GM12878 (cell line): ENCODE measurements around the gene VASP. TPM values are rescaled to one million over a fixed set of nuclear protein-coding genes. Genes with fewer than 3 reads are reported as not detected.

ENCODE experiments used
- ATF7 ChIP-seq: fragments of 450-650 bp; IDR thresholded peaks from 2 replicates; pipeline ENCODE4 v1.6.1; 2016; ENCODE audit warnings: low read depth, mild to moderate bottlenecking
- BRCA1 ChIP-seq: IDR thresholded peaks from 2 replicates; pipeline ENCODE4 v1.6.1; 2011; ENCODE audit warnings: low read depth, low read length, improper control_type of control experiment
- CEBPZ ChIP-seq: fragments of 150-350 bp; IDR thresholded peaks from 2 replicates; pipeline ENCODE4 v1.6.1; 2016; ENCODE audit warnings: low read depth, low read length
- CHD2 ChIP-seq: IDR thresholded peaks from 2 replicates; pipeline ENCODE4 v1.6.1; 2011; ENCODE audit warnings: low read depth, low read length, improper control_type of control experiment, borderline replicate concordance
- CREM ChIP-seq: IDR thresholded peaks from 2 replicates; pipeline ENCODE4 v1.6.1; 2014; ENCODE audit warnings: antibody characterized with exemption, low read depth
- CTCF ChIP-seq, 3 experiments: IDR thresholded peaks in 2 of 3; conservative IDR thresholded peaks in 1 of 3; 2 replicates each; pipeline ENCODE4 v1.5.1; 2011; ENCODE audit warnings: low read depth in 3 of 3, low read length in 3 of 3, mild to moderate bottlenecking in 3 of 3, control low read depth in 2 of 3, moderate library complexity in 2 of 3, inconsistent platforms in 1 of 3, mixed read lengths in 1 of 3; ENCODE audit not compliant: control insufficient read depth in 2 of 3, insufficient read depth in 1 of 3; ENCODE audit errors: extremely low read depth in 1 of 3
- EED ChIP-seq: sonication (generic); IDR thresholded peaks from 2 replicates; pipeline ENCODE4 v1.6.1; 2016; ENCODE audit warnings: antibody characterized with exemption, low read depth
- EGR1 ChIP-seq, 2 experiments: IDR thresholded peaks; 1 replicate in 1 of 2; 2 replicates in 1 of 2; pipeline ENCODE4 v1.6.1; 2011 to 2012; ENCODE audit warnings: low read depth in 2 of 2, low read length in 2 of 2, borderline replicate concordance in 1 of 2, mild to moderate bottlenecking in 1 of 2, moderate library complexity in 1 of 2
- ETV6 ChIP-seq, 2 experiments: fragments of 450-650 bp in 1 of 2; IDR thresholded peaks in 1 of 2; conservative IDR thresholded peaks in 1 of 2; 2 replicates each; pipeline ENCODE4 v1.6.1; 2014; ENCODE audit warnings: antibody characterized with exemption in 1 of 2, borderline replicate concordance in 1 of 2, low read depth in 1 of 2, mild to moderate bottlenecking in 1 of 2, moderate library complexity in 1 of 2
- GABPA ChIP-seq: IDR thresholded peaks from 2 replicates; pipeline ENCODE4 v1.6.1; 2014; ENCODE audit warnings: antibody characterized with exemption, low read depth, mild to moderate bottlenecking, inconsistent platforms
- JUND ChIP-seq: IDR thresholded peaks from 2 replicates; pipeline ENCODE4 v1.6.1; 2012; ENCODE audit warnings: low read depth, mild to moderate bottlenecking, low read length, improper control_type of control experiment, moderate library complexity
- MXI1 ChIP-seq: fragments of 150-350 bp; IDR thresholded peaks from 2 replicates; pipeline ENCODE4 v1.6.1; 2011; ENCODE audit warnings: low read depth, mild to moderate bottlenecking, inconsistent platforms, low read length, improper control_type of control experiment
- NFYB ChIP-seq: IDR thresholded peaks from 2 replicates; pipeline ENCODE4 v1.6.1; 2011; ENCODE audit warnings: low read depth, mild to moderate bottlenecking, low read length, improper control_type of control experiment, moderate library complexity; ENCODE audit not compliant: insufficient read depth
- NR2F1 ChIP-seq: fragments of 450-650 bp; conservative IDR thresholded peaks from 2 replicates; pipeline ENCODE4 v1.6.1; 2017; ENCODE audit warnings: mild to moderate bottlenecking
- PAX5 ChIP-seq: IDR thresholded peaks from 2 replicates; pipeline ENCODE4 v1.6.1; 2011; ENCODE audit warnings: low read depth, low read length, borderline replicate concordance
- POU2F2 ChIP-seq: IDR thresholded peaks from 3 replicates; pipeline ENCODE4 v1.6.1; 2011; ENCODE audit warnings: low read depth, mild to moderate bottlenecking, low read length, borderline replicate concordance
- RFX5 ChIP-seq: IDR thresholded peaks from 2 replicates; pipeline ENCODE4 v1.6.1; 2011; ENCODE audit warnings: low read depth, low read length, improper control_type of control experiment
- SIN3A ChIP-seq: IDR thresholded peaks from 2 replicates; pipeline ENCODE4 v1.6.1; 2012; ENCODE audit warnings: low read depth, low read length, improper control_type of control experiment
- SKIL ChIP-seq: fragments of 450-650 bp; IDR thresholded peaks from 2 replicates; pipeline ENCODE4 v1.6.1; 2017; ENCODE audit warnings: mild to moderate bottlenecking, low read depth, inconsistent platforms; ENCODE audit not compliant: poor library complexity, severe bottlenecking
- SMC3 ChIP-seq: IDR thresholded peaks from 2 replicates; pipeline ENCODE4 v1.6.1; 2011; ENCODE audit warnings: low read length, improper control_type of control experiment, borderline replicate concordance
- SRF ChIP-seq, 2 experiments: IDR thresholded peaks; 2 replicates each; pipeline ENCODE4 v1.6.1; 2011; ENCODE audit warnings: low read depth in 2 of 2, low read length in 2 of 2, mild to moderate bottlenecking in 1 of 2, moderate library complexity in 1 of 2
- TBL1XR1 ChIP-seq: IDR thresholded peaks from 2 replicates; pipeline ENCODE4 v1.6.1; 2012; ENCODE audit warnings: low read depth, low read length, improper control_type of control experiment
- ZBED1 ChIP-seq: IDR thresholded peaks from 2 replicates; pipeline ENCODE4 v1.6.1; 2016; ENCODE audit warnings: borderline replicate concordance
- polyA plus RNA-seq, 11 experiments: library from polyadenylated mRNA; depleted of rRNA in 4 of 11; unstranded in 6 of 11; stranded (reverse) in 5 of 11; fragments of >200 nt; fragmentation: Nextera tagmentation in 4 of 11; fragmentation: Illumina TruSeq in 1 of 11; extraction: Ambion mirVana in 4 of 11; extraction: Trizol in 1 of 11; gene quantifications; 1 replicate in 1 of 11; 2 replicates in 10 of 11; pipeline versions ENCODE4 v1.2.1 to v1.2.3, GENCODE V29; 2011 to 2016; ENCODE audit warnings: inconsistent platforms in 2 of 11, missing spikeins in 2 of 11, low read depth in 1 of 11
- total RNA-seq, 4 experiments: library from RNA; depleted of rRNA in 3 of 4; stranded (reverse); fragments of >200 nt in 3 of 4; fragmentation: Illumina TruSeq in 1 of 4; extraction: Trizol in 1 of 4; gene quantifications; 2 replicates each; pipeline versions ENCODE4 v1.2.1 to v1.2.3, GENCODE V29; 2013 to 2021

Gene VASP
- total and polyA plus RNA-seq, 10 of the 15 experiments (the other 5 are each of a cell fraction or from before 2014, with no cell fraction given) = 19.5 to 298 (median 84.8) TPM

- TF ChIP-seq SKIL (peak; percentile 64), ETV6 (conservative IDR thresholded peaks at IDR 0.05 in 1 of 2, IDR thresholded peaks at IDR 0.05 in 1 of 2; ENCODE audit: borderline replicate concordance in 1 of 2, low read depth in 1 of 2) (no peak), RFX5 (peak; percentile 25; the same call in 1 of the 2 replicates), CEBPZ (no peak), GABPA (no peak), EGR1 (IDR thresholded peaks at IDR 0.05; ENCODE audit: borderline replicate concordance in 1 of 2, low read depth in 2 of 2, low read length in 2 of 2) (peak in 1 of 2 experiments; percentile 89; a peak in 2 of 3 replicates), BRCA1 (no peak), TBL1XR1 (peak; percentile 38; the same call in 1 of the 2 replicates), POU2F2 (peak; percentile 33; the same call in 1 of the 3 replicates), CHD2 (peak; percentile 76), NR2F1 (peak; percentile 59), ZBED1 (no peak), CREM (peak; percentile 91), MXI1 (peak; percentile 77), PAX5 (0 out of 2 replicates have a peak, but pooled peaks have one; percentile 56), CTCF (IDR thresholded peaks at IDR 0.05 in 2 of 3, conservative IDR thresholded peaks at IDR 0.05 in 1 of 3; ENCODE audit: control insufficient read depth in 2 of 3, extremely low read depth in 1 of 3, insufficient read depth in 1 of 3, low read depth in 3 of 3, low read length in 3 of 3) (peak; percentile 56 to 79 (median 70)), NFYB (no peak), SIN3A (peak; percentile 52; the same call in 1 of the 2 replicates), EED (peak; percentile 51; the same call in 1 of the 2 replicates), SRF (IDR thresholded peaks at IDR 0.05; ENCODE audit: low read depth in 2 of 2, low read length in 2 of 2) (peak in 1 of 2 experiments; percentile 14; a peak in 1 of 4 replicates), ATF7 (peak; percentile 99), JUND (peak; percentile 86), SMC3 (peak; percentile 25; the same call in 1 of the 2 replicates)
Measured at GRCh38 chr19:45506246-45506988, 862 bp upstream of the VASP start (continued).
